HepG2 (cell line): ENCODE measurements around the gene DCLK1.

ENCODE experiments used
- ZSCAN22 ChIP-seq: sonication (generic); formaldehyde crosslinking; IDR thresholded peaks from 2 replicates; pipeline ENCODE4 v1.4.0; 2020; ENCODE audit warnings: mild to moderate bottlenecking, missing genetic modification reagents
- TF ChIP-seq, protein P1 (sequence below): sonication (generic); formaldehyde crosslinking; IDR thresholded peaks from 2 replicates; pipeline ENCODE4 v1.5.0; 2020; ENCODE audit warnings: missing genetic modification reagents

DNA sequence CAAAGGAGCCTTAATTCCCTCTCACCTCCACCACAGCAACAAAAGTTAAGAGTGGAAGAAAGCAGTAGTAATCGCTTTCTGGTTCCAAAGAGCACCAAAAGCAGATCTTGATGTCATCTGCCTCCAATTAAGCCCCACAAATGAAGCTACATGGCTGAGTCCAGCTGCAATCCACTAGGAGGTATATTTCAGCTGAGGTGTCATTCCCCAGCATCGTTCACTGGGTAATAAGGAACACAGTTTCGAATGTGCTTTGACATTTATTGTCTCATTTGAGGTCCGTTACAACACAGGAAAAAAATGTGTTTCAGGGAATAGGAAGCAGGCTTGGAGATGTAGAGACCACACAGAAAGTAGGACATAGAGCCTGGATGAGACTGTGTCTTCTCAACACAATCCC lies 190.4 kb downstream of the DCLK1 start:
- TF ChIP-seq, protein P1, sequence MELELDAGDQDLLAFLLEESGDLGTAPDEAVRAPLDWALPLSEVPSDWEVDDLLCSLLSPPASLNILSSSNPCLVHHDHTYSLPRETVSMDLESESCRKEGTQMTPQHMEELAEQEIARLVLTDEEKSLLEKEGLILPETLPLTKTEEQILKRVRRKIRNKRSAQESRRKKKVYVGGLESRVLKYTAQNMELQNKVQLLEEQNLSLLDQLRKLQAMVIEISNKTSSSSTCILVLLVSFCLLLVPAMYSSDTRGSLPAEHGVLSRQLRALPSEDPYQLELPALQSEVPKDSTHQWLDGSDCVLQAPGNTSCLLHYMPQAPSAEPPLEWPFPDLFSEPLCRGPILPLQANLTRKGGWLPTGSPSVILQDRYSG (CRISPR knock-in tag): no peak
- no peak for TF ChIP-seq ZSCAN22
